Nephron (organoid): ENCODE results near the gene ANGPTL2.

Experiments
- H3K27ac Mint-ChIP-seq, 3 experiments: 2 replicates each; pipeline ENCODE4 v1.8.0; 2020; ENCODE audit warnings: mixed read lengths in 3 of 3, mild to moderate bottlenecking in 2 of 3, moderate library complexity in 1 of 3
- H3K27me3 Mint-ChIP-seq: 2 replicates; pipeline ENCODE4 v1.8.0; 2021; ENCODE audit warnings: low read depth, mild to moderate bottlenecking, moderate library complexity, mixed read lengths
- H3K36me3 Mint-ChIP-seq: 2 replicates; pipeline ENCODE4 v1.8.0; 2020; ENCODE audit warnings: low read depth, mixed read lengths
- H3K4me1 Mint-ChIP-seq: 2 replicates; pipeline ENCODE4 v1.8.0; 2020; ENCODE audit warnings: mixed read lengths
- H3K4me3 Mint-ChIP-seq, 3 experiments: 2 replicates each; pipeline ENCODE4 v1.8.0; 2020; ENCODE audit warnings: mild to moderate bottlenecking in 3 of 3, mixed read lengths in 3 of 3, moderate library complexity in 2 of 3
- H3K9me3 Mint-ChIP-seq: 2 replicates; pipeline ENCODE4 v1.8.0; 2020; ENCODE audit warnings: mixed read lengths
- CTCF ChIP-seq, 3 experiments: fragments of 200-600 bp; sonication (generic); IDR thresholded peaks; one replicate each; pipeline ENCODE4 v1.5.0; 2021; ENCODE audit warnings: antibody characterized with exemption in 3 of 3; ENCODE audit not compliant: unreplicated experiment in 3 of 3

Gene ANGPTL2

GRCh38 chr9:127158786-127159324, 36.4 kb upstream of the ANGPTL2 start:
- Mint-ChIP-seq H3K9me3 (no peaks in the 10 kb centered on the region), H3K27me3 (peaks cover 4% of the 10 kb centered on the region), H3K36me3 (no peaks in the 10 kb centered on the region), H3K4me3 (no peak overlapping the region), H3K27ac (peak overlapping the region in 1 of 3 experiments; percentile 49), H3K4me1 (peaks cover 22% of the 10 kb centered on the region)
- no peak for TF ChIP-seq CTCF (IDR thresholded peaks at IDR 0.05; ENCODE audit: unreplicated experiment in 3 of 3)

GRCh38 chr9:127155314-127155960, 33.0 kb upstream of the ANGPTL2 start:
- TF ChIP-seq CTCF (IDR thresholded peaks at IDR 0.05; ENCODE audit: unreplicated experiment in 3 of 3): no peak
- peaks cover 22% of the 10 kb centered on the region for H3K4me1 Mint-ChIP-seq
- peak overlapping the region in 2 of 3 experiments; percentile 29 to 36 for H3K27ac Mint-ChIP-seq
- no peak overlapping the region for H3K4me3 Mint-ChIP-seq
- H3K36me3 Mint-ChIP-seq: no peaks in the 10 kb centered on the region
- H3K9me3 Mint-ChIP-seq: no peaks in the 10 kb centered on the region
- peaks cover 4% of the 10 kb centered on the region for H3K27me3 Mint-ChIP-seq

- H3K4me1 Mint-ChIP-seq: peaks cover 19% of the 10 kb centered on the region
- H3K27me3 Mint-ChIP-seq: no peaks in the 10 kb centered on the region
- TF ChIP-seq CTCF (IDR thresholded peaks at IDR 0.05; ENCODE audit: unreplicated experiment in 3 of 3): no peak
- H3K4me3 Mint-ChIP-seq: peak overlapping the region in 1 of 3 experiments; percentile 5
- no peaks in the 10 kb centered on the region for H3K9me3 Mint-ChIP-seq
- H3K36me3 Mint-ChIP-seq: no peaks in the 10 kb centered on the region
- H3K27ac Mint-ChIP-seq: peak overlapping the region in 2 of 3 experiments; percentile 29 to 36
Observed at GRCh38 chr9:127154390-127155191, 32.2 kb upstream of the ANGPTL2 start.

GRCh38 chr9:127154003-127154389, 31.6 kb upstream of the ANGPTL2 start:
- H3K9me3 Mint-ChIP-seq: no peaks in the 10 kb centered on the region
- H3K36me3 Mint-ChIP-seq: no peaks in the 10 kb centered on the region
- no peak overlapping the region for H3K27ac Mint-ChIP-seq
- peaks cover 15% of the 10 kb centered on the region for H3K4me1 Mint-ChIP-seq
- no peak for TF ChIP-seq CTCF (IDR thresholded peaks at IDR 0.05; ENCODE audit: unreplicated experiment in 3 of 3)
- H3K4me3 Mint-ChIP-seq: no peak overlapping the region
- H3K27me3 Mint-ChIP-seq: no peaks in the 10 kb centered on the region

- Mint-ChIP-seq H3K4me1 (peaks cover 15% of the 10 kb centered on the region), H3K4me3 (no peak overlapping the region), H3K27me3 (no peaks in the 10 kb centered on the region), H3K36me3 (no peaks in the 10 kb centered on the region), H3K9me3 (no peaks in the 10 kb centered on the region), H3K27ac (no peak overlapping the region)
- no peak for TF ChIP-seq CTCF (IDR thresholded peaks at IDR 0.05; ENCODE audit: unreplicated experiment in 3 of 3)
Observed at GRCh38 chr9:127153501-127153900, 31.1 kb upstream of the ANGPTL2 start.
